GM19452 (cell line): ENCODE measurements around the gene ATG2B.
"Not testable (repeated sequence)": the region's sequence is repeated elsewhere in the genome, so short reads cannot be mapped to it uniquely, and the experiment has no call there.

ENCODE experiments used
- ATAC-seq: cut with Tn5 transposase; IDR thresholded peaks from one replicate; pipeline ENCODE4 v1.9.1; 2021; ENCODE audit not compliant: unreplicated experiment

ATG2B gene

GRCh38 chr14:96255501-96256366 lies 107.4 kb downstream of the ATG2B start, which contains the start of gene BDKRB1:
Gene BDKRB1 (plus strand): TSS chr14:96256210. CDS start chr14:96263683, 7,473 bp downstream.
- ATAC-seq, result no peak

- ATAC-seq, result no peak
These were observed 108.5 kb downstream of the ATG2B start for GRCh38 chr14:96254687-96255086.

GRCh38 chr14:96252999-96253539 lies 110.1 kb downstream of the ATG2B start:
- ATAC-seq, result no peak

- no peak for ATAC-seq
These were observed 110.7 kb downstream of the ATG2B start for GRCh38 chr14:96252323-96252998.

GRCh38 chr14:96251656-96252155 lies 111.4 kb downstream of the ATG2B start:
- ATAC-seq, result no peak

GRCh38 chr14:96250485-96250884 lies 112.7 kb downstream of the ATG2B start:
- no peak for ATAC-seq

- no peak for ATAC-seq
These were observed 114.1 kb downstream of the ATG2B start for GRCh38 chr14:96249029-96249428.

- no peak for ATAC-seq
These were observed 116.1 kb downstream of the ATG2B start for GRCh38 chr14:96247031-96247430.

GRCh38 chr14:96246539-96246847 lies 116.6 kb downstream of the ATG2B start:
- no peak for ATAC-seq

GRCh38 chr14:96245710-96246538 lies 117.2 kb downstream of the ATG2B start:
- no peak for ATAC-seq

- ATAC-seq, result not testable (repeated sequence)
These were observed 118.1 kb downstream of the ATG2B start for GRCh38 chr14:96245074-96245473.

GRCh38 chr14:96243785-96244184 lies 119.4 kb downstream of the ATG2B start:
- ATAC-seq, result no peak

GRCh38 chr14:96242126-96242525 lies 121.0 kb downstream of the ATG2B start:
- ATAC-seq, result no peak

GRCh38 chr14:96240641-96241040 lies 122.5 kb downstream of the ATG2B start:
- no peak for ATAC-seq

GRCh38 chr14:96239711-96240141 lies 123.4 kb downstream of the ATG2B start:
- no peak for ATAC-seq

GRCh38 chr14:96238676-96239265 lies 124.4 kb downstream of the ATG2B start:
- no peak for ATAC-seq

GRCh38 chr14:96237641-96238040 lies 125.5 kb downstream of the ATG2B start:
- ATAC-seq, result no peak

- no peak for ATAC-seq
These were observed 127.7 kb downstream of the ATG2B start for GRCh38 chr14:96235426-96235825.

GRCh38 chr14:96233661-96234060 lies 129.5 kb downstream of the ATG2B start:
- no peak for ATAC-seq

GRCh38 chr14:96232506-96232905 lies 130.6 kb downstream of the ATG2B start:
- ATAC-seq, result no peak
